SH-SY5Y (cell line): ENCODE data around the gene SLC25A22.

Experiments used
- GATA2 ChIP-seq: IDR thresholded peaks from 2 replicates; pipeline ENCODE4 v1.6.1; 2011; ENCODE audit warnings: mild to moderate bottlenecking, low read depth, low read length
- GATA3 ChIP-seq: IDR thresholded peaks from 2 replicates; pipeline ENCODE4 v1.6.1; 2011; ENCODE audit warnings: low read depth, mild to moderate bottlenecking, low read length, moderate library complexity

GRCh38 chr11:830295-831117 is 32.4 kb upstream of the SLC25A22 start:
- TF ChIP-seq GATA3 = no peak
- TF ChIP-seq GATA2 = no peak
